ENCODE results near the gene SNAPC2.

The SNAPC2 gene

DNA sequence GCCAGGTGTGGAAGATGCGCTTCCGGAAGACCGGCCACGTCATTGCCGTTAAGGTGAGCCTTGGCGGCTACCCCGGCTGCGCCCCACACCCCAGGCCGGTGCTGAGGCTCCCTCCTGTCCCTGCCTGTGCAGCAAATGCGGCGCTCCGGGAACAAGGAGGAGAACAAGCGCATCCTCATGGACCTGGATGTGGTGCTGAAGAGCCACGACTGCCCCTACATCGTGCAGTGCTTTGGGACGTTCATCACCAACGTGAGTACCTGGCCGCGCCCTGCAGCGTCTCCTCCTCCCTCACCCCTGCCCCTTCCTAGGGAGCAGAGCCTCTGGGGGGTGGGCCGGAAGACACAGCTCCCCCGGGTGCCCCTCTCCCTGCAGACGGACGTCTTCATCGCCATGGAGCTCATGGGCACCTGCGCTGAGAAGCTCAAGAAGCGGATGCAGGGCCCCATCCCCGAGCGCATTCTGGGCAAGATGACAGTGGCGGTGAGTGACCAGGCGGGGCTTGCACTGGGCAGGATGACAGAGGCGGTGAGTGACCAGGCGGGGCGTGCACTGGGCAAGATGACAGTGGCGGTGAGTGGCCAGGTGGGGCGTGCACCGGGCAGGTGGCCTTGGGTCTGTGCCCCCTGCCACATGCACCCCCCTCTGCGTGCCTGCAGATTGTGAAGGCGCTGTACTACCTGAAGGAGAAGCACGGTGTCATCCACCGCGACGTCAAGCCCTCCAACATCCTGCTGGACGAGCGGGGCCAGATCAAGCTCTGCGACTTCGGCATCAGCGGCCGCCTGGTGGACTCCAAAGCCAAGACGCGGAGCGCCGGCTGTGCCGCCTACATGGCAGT, 9.6 kb upstream of the SNAPC2 start:
- Histone ChIP-seq H3K36me3 (replicated peaks; ENCODE audit: insufficient read depth, low read length) (no peaks in the 10 kb centered on the region; the same call in 1 of the 2 replicates), H4K20me1 (ENCODE audit: insufficient read depth, low read length) (peaks cover 13% of the 10 kb centered on the region), H3K79me2 (ENCODE audit: low read length) (peaks cover 39% of the 10 kb centered on the region), H3K4me2 (ENCODE audit: low read depth, low read length) (no peak overlapping the region), H3K9me3 (replicated peaks; ENCODE audit: insufficient read depth, low read length) (no peaks in the 10 kb centered on the region), H3K4me1 (ENCODE audit: low read length) (no peaks in the 10 kb centered on the region), H3K4me3 (ENCODE audit: low read length) (no peak overlapping the region), H3K9ac (ENCODE audit: low read length) (no peak overlapping the region), H3K9me2 (replicated peaks; ENCODE audit: insufficient read depth, low read length) (no peaks in the 10 kb centered on the region), H2AFZ (ENCODE audit: low read length) (no peak overlapping the region), H3K27me3 (replicated peaks; ENCODE audit: insufficient read depth, low read length) (peaks cover 3% of the 10 kb centered on the region; the same call in 1 of the 2 replicates), H3K27ac (ENCODE audit: low read length) (no peak overlapping the region), H3F3A (ENCODE audit: insufficient read depth, low read length) (0 out of 2 replicates have a peak, but pooled peaks cover 3% of the 10 kb centered on the region)
- no peak for DNase-seq
- TF ChIP-seq EZH2 (optimal IDR thresholded peaks at IDR 0.05; ENCODE audit: low read depth, low read length) (no peak), EZH2phosphoT487 (IDR thresholded peaks at IDR 0.05; ENCODE audit: low read length) (no peak)
- TF ChIP-seq, protein P1, sequence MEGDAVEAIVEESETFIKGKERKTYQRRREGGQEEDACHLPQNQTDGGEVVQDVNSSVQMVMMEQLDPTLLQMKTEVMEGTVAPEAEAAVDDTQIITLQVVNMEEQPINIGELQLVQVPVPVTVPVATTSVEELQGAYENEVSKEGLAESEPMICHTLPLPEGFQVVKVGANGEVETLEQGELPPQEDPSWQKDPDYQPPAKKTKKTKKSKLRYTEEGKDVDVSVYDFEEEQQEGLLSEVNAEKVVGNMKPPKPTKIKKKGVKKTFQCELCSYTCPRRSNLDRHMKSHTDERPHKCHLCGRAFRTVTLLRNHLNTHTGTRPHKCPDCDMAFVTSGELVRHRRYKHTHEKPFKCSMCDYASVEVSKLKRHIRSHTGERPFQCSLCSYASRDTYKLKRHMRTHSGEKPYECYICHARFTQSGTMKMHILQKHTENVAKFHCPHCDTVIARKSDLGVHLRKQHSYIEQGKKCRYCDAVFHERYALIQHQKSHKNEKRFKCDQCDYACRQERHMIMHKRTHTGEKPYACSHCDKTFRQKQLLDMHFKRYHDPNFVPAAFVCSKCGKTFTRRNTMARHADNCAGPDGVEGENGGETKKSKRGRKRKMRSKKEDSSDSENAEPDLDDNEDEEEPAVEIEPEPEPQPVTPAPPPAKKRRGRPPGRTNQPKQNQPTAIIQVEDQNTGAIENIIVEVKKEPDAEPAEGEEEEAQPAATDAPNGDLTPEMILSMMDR (IDR thresholded peaks at IDR 0.05; ENCODE audit: low read length): no peak

DNA sequence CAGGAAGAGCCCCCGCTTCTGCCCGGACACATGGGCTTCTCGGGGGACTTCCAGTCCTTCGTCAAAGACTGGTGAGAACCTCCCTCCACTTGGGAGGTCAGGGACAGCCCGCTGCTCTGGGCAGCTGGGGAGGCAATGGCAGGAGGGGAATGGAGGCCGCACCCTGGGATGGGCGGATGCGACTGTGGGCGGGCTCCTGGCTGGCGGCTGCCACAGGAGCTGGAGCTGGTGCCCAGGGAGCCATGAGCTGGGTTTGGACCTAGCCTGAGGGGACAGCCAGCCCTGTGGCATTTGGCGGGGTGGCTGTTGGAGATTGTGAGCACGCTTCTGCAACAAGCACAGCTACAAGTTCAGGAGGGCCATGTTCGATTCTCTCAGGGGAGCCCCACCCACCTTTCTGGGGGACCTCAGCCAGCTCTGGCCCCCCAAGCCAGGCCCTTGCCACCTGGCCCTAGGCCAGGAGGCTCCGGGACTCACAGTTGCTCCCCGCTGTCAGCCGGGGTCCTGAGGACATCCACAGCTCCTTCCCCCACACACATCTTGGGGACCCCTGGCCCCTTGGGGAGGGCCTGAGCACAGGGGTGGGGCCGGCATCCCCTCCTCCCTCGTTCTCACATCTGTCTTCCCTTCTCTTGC, 8.5 kb upstream of the SNAPC2 start:
- Histone ChIP-seq H3K27me3 (replicated peaks; ENCODE audit: insufficient read depth, low read length) (peaks cover 13% of the 10 kb centered on the region), H3K9ac (ENCODE audit: low read length) (no peak overlapping the region), H3K4me2 (ENCODE audit: low read depth, low read length) (no peak overlapping the region), H4K20me1 (ENCODE audit: insufficient read depth, low read length) (peaks cover 10% of the 10 kb centered on the region), H3K9me3 (replicated peaks; ENCODE audit: insufficient read depth, low read length) (no peaks in the 10 kb centered on the region), H3K4me3 (ENCODE audit: low read length) (no peak overlapping the region), H3K36me3 (replicated peaks; ENCODE audit: insufficient read depth, low read length) (no peaks in the 10 kb centered on the region; the same call in 1 of the 2 replicates), H3K4me1 (ENCODE audit: low read length) (peaks cover 4% of the 10 kb centered on the region; the same call in 1 of the 2 replicates), H3F3A (ENCODE audit: insufficient read depth, low read length) (0 out of 2 replicates have a peak, but pooled peaks cover 7% of the 10 kb centered on the region), H3K27ac (ENCODE audit: low read length) (no peak overlapping the region), H3K9me2 (replicated peaks; ENCODE audit: insufficient read depth, low read length) (no peaks in the 10 kb centered on the region), H2AFZ (ENCODE audit: low read length) (no peak overlapping the region), H3K79me2 (ENCODE audit: low read length) (peaks cover 28% of the 10 kb centered on the region)
- DNase-seq: no peak
- TF ChIP-seq EZH2 (optimal IDR thresholded peaks at IDR 0.05; ENCODE audit: low read depth, low read length): no peak
- no peak for TF ChIP-seq EZH2phosphoT487 (IDR thresholded peaks at IDR 0.05; ENCODE audit: low read length)
- TF ChIP-seq, protein P1 (IDR thresholded peaks at IDR 0.05; ENCODE audit: low read length): no peak

DNA sequence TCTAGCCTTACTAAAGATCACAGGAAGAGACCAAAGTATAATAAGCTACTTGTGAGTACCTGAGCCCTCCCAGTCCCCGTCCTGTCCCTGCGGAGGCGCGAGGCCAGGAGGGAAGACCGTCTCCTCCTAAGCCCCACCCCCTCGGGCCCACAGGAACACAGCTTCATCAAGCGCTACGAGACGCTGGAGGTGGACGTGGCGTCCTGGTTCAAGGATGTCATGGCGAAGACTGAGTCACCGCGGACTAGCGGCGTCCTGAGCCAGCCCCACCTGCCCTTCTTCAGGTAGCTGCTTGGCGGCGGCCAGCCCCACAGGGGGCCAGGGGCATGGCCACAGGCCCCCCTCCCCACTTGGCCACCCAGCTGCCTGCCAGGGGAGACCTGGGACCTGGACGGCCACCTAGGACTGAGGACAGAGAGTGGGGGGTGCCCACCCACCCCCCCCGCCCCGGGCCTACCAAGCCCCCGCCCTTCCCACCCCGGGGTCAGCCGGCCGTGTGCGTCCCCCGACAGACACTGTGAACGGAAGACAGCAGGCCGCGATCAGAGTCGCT, 7.9 kb upstream of the SNAPC2 start:
- TF ChIP-seq, protein P1 (IDR thresholded peaks at IDR 0.05; ENCODE audit: low read length): no peak
- TF ChIP-seq EZH2phosphoT487 (IDR thresholded peaks at IDR 0.05; ENCODE audit: low read length): no peak
- no peak for TF ChIP-seq EZH2 (optimal IDR thresholded peaks at IDR 0.05; ENCODE audit: low read depth, low read length)
- H3K36me3 ChIP-seq (replicated peaks; ENCODE audit: insufficient read depth, low read length): no peaks in the 10 kb centered on the region; the same call in 1 of the 2 replicates
- no peak overlapping the region for H3K4me2 ChIP-seq (ENCODE audit: low read depth, low read length)
- peaks cover 10% of the 10 kb centered on the region for H4K20me1 ChIP-seq (ENCODE audit: insufficient read depth, low read length)
- H3K9me3 ChIP-seq (replicated peaks; ENCODE audit: insufficient read depth, low read length): no peaks in the 10 kb centered on the region
- peaks cover 23% of the 10 kb centered on the region for H3K79me2 ChIP-seq (ENCODE audit: low read length)
- no peak overlapping the region for H3K9ac ChIP-seq (ENCODE audit: low read length)
- no peaks in the 10 kb centered on the region for H3K9me2 ChIP-seq (replicated peaks; ENCODE audit: insufficient read depth, low read length)
- DNase-seq: no peak
- no peak overlapping the region for H2AFZ ChIP-seq (ENCODE audit: low read length)
- H3K27ac ChIP-seq (ENCODE audit: low read length): no peak overlapping the region
- H3F3A ChIP-seq (ENCODE audit: insufficient read depth, low read length): 0 out of 2 replicates have a peak, but pooled peaks cover 7% of the 10 kb centered on the region
- peaks cover 18% of the 10 kb centered on the region for H3K27me3 ChIP-seq (replicated peaks; ENCODE audit: insufficient read depth, low read length)
- H3K4me3 ChIP-seq (ENCODE audit: low read length): no peak overlapping the region
- peaks cover 4% of the 10 kb centered on the region; the same call in 1 of the 2 replicates for H3K4me1 ChIP-seq (ENCODE audit: low read length)
